22Rv1 (cell line): ENCODE results near the gene ATP1A4.

Source experiments
- CTCF ChIP-seq: fragments of 450-650 bp; IDR thresholded peaks from 2 replicates; pipeline ENCODE4 v1.5.1; 2017; ENCODE audit warnings: mild to moderate bottlenecking
- ZFX ChIP-seq: fragments of 450-650 bp; IDR thresholded peaks from 2 replicates; pipeline ENCODE4 v1.6.1; 2017; ENCODE audit warnings: antibody characterized with exemption, borderline replicate concordance

DNA sequence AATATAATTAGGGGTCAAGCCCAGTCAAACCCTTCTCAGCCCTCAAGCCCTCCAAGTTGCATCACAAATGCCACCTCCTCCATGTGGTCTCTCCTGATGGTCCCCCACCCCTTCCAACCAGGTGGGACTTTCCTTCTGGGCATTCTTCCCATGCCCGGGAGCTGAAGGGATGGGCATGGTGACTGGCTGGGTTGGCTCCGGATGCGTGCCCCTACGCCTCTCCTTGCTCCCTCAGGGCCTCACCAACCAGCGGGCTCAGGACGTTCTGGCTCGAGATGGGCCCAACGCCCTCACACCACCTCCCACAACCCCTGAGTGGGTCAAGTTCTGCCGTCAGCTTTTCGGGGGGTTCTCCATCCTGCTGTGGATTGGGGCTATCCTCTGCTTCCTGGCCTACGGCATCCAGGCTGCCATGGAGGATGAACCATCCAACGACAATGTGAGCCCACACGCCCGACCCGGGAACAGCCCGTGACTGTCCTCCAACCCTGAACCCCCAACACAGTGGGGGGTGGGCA, 28.4 kb upstream of the ATP1A4 start:
- TF ChIP-seq CTCF = no peak
- TF ChIP-seq ZFX = no peak
